ENCODE data around the gene TPSAB1.

TPSAB1 gene

GRCh38 chr16:1217526-1217925, 23.0 kb upstream of the TPSAB1 start:
- H3K27ac ChIP-seq, result no peak overlapping the region
- TF ChIP-seq, protein P1, sequence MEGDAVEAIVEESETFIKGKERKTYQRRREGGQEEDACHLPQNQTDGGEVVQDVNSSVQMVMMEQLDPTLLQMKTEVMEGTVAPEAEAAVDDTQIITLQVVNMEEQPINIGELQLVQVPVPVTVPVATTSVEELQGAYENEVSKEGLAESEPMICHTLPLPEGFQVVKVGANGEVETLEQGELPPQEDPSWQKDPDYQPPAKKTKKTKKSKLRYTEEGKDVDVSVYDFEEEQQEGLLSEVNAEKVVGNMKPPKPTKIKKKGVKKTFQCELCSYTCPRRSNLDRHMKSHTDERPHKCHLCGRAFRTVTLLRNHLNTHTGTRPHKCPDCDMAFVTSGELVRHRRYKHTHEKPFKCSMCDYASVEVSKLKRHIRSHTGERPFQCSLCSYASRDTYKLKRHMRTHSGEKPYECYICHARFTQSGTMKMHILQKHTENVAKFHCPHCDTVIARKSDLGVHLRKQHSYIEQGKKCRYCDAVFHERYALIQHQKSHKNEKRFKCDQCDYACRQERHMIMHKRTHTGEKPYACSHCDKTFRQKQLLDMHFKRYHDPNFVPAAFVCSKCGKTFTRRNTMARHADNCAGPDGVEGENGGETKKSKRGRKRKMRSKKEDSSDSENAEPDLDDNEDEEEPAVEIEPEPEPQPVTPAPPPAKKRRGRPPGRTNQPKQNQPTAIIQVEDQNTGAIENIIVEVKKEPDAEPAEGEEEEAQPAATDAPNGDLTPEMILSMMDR (conservative IDR thresholded peaks at IDR 0.05), result no peak

DNA sequence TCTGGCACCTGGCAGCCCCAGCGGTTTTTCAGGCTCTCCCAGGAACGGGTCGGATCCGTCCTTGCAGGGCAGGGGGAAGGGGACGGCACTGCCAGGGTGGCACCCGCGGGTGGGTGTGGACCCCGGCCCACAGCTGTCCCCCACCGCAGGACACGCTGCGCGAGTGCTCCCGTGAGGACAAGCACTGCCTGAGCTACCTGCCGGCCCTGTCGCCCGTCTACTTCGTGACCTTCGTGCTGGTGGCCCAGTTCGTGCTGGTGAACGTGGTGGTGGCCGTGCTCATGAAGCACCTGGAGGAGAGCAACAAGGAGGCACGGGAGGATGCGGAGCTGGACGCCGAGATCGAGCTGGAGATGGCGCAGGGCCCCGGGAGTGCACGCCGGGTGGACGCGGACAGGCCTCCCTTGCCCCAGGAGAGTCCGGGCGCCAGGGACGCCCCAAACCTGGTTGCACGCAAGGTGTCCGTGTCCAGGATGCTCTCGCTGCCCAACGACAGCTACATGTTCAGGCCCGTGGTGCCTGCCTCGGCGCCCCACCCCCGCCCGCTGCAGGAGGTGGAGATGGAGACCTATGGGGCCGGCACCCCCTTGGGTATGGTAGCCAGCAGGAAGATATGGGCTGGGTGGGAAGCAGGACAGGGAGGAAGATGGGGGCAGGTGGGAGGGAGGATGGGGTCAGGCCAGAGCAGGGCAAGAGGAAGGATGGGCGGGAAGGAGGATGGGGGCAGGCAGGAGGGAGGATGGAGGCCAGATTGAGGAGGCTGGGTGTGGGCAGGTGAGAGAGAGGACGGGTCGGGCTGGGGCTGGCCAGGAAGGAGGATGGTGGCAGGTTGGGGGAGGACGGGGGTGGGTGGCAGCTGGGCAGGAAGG, 22.2 kb upstream of the TPSAB1 start:
- TF ChIP-seq, protein P1 (conservative IDR thresholded peaks at IDR 0.05), result no peak
- H3K27ac ChIP-seq, result no peak overlapping the region

DNA sequence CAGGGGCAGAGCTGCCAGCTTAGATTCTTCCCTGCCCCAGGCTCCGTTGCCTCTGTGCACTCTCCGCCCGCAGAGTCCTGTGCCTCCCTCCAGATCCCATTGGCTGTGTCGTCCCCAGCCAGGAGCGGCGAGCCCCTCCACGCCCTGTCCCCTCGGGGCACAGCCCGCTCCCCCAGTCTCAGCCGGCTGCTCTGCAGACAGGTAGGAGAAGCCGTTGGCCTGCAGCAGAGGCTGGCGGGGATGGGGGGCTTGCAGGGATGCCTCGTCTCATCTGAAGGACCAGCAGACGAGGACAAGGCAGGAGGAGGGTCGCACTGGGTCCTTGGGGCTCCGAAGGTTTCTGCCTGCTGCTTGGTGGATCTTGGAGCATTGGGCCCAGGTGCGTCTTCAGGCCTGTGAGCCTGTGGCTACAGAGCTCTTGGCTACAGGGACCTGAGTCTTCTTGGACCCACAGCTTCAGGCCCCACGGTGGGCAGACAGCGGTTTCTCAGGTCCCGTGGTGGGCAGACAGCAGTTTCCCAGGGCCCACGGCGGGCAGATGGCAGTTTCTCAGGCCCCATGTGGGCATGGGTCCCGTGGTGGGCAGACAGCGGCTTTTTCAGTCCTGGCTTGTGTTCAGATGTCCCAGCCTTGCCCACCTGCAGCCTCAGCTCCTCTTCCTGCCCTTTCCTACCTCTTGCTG, 21.4 kb upstream of the TPSAB1 start:
- H3K27ac ChIP-seq, result no peak overlapping the region
- TF ChIP-seq, protein P1 (conservative IDR thresholded peaks at IDR 0.05), result no peak

GRCh38 chr16:1220098-1220728, 20.3 kb upstream of the TPSAB1 start:
- TF ChIP-seq, protein P1 (conservative IDR thresholded peaks at IDR 0.05), result no peak

DNA sequence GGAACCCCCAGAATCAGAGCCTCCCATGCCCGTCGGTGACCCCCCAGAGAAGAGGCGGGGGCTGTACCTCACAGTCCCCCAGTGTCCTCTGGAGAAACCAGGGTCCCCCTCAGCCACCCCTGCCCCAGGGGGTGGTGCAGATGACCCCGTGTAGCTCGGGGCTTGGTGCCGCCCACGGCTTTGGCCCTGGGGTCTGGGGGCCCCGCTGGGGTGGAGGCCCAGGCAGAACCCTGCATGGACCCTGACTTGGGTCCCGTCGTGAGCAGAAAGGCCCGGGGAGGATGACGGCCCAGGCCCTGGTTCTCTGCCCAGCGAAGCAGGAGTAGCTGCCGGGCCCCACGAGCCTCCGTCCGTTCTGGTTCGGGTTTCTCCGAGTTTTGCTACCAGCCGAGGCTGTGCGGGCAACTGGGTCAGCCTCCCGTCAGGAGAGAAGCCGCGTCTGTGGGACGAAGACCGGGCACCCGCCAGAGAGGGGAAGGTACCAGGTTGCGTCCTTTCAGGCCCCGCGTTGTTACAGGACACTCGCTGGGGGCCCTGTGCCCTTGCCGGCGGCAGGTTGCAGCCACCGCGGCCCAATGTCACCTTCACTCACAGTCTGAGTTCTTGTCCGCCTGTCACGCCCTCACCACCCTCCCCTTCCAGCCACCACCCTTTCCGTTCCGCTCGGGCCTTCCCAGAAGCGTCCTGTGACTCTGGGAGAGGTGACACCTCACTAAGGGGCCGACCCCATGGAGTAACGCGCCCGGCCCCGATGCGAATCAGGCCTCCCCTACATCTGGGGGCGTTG, 19.5 kb upstream of the TPSAB1 start:
- H3K27ac ChIP-seq, result no peak overlapping the region
- TF ChIP-seq, protein P1 (conservative IDR thresholded peaks at IDR 0.05), result no peak

More at GRCh38 chr16:1220098-1220728, 20.3 kb upstream of the TPSAB1 start:
- no peak overlapping the region for H3K27ac ChIP-seq

DNA sequence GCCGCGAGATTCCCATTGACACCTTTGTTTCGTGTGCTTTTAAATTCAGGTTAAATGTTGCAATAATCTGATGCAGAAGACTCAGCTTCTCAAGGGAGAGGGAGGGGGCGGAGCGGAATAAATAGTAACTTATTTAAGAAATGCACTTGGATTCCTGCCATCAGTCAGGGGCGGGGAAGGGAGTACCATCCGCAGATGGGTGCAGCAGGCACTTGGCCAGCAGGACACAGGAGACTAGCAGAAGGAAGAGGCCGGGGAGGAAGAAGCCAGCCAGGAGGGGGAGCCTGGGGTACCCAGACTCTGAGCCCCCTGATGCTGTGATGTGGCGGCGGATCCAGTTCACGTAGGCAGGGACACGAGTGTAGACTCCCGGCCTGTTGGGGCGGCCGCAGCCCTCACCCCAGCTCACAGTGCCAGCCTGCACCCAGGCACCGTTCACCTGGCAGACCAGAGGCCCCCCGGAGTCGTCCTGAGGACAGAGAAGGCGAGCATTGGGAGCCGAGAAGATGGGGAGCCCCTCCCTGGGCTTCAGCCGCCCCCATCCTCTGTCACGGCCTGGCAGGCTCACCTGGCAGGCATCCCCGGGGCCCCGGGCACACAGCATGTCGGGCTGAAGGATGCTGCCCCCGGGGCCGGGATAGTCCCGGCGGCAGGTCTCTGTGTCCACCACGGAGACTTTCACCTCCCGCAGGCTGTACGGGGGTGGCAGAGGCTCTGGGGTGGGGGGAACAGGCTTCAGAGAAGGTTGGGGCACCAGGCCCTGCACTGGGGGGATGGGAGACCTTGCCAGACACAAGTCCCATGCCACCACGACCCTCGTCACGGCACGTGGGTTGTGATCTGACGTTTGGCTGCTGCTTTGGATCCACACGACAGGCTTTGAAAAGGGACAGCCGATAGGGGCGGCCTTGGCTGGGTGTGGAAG, 18.6 kb upstream of the TPSAB1 start:
- H3K27ac ChIP-seq, result no peak overlapping the region
- TF ChIP-seq, protein P1 (conservative IDR thresholded peaks at IDR 0.05), result no peak

Measured in VCaP (cell line).